ENCODE data around the gene NRAP. TPM values are rescaled to one million over a fixed set of nuclear protein-coding genes. Genes with fewer than 3 reads are reported as not detected.
"Not testable (repeated sequence)": the region's sequence is repeated elsewhere in the genome, so short reads cannot be mapped to it uniquely, and the experiment has no call there.

Gene NRAP
- total RNA-seq, 1 experiment from 2014 or later, result 0.02 TPM

GRCh38 chr10:113680190-113681111, 16.6 kb upstream of the NRAP start:
- peak; percentile 61 for DNase-seq (ENCODE audit: low spot score)

- DNase-seq (ENCODE audit: low spot score), result peak; percentile 88
Observed at GRCh38 chr10:113679463-113680189, 15.8 kb upstream of the NRAP start, which contains the start of gene CASP7. CASP7 (plus strand) TSS chr10:113679912; CDS start chr10:113697494, 17,582 bp downstream.

GRCh38 chr10:113666682-113667252, 2.9 kb upstream of the NRAP start:
- DNase-seq (ENCODE audit: low spot score), result no peak

- peak; percentile 69 for DNase-seq (ENCODE audit: low spot score)
Observed at GRCh38 chr10:113665806-113666354, 2.0 kb upstream of the NRAP start.

GRCh38 chr10:113665352-113665751, 1.5 kb upstream of the NRAP start:
- DNase-seq (ENCODE audit: low spot score), result no peak

- peak; percentile 24 for DNase-seq (ENCODE audit: low spot score)
Observed at GRCh38 chr10:113663142-113663541, 699 bp downstream of the NRAP start.

GRCh38 chr10:113661332-113661731, 2.5 kb downstream of the NRAP start:
- DNase-seq (ENCODE audit: low spot score), result no peak

GRCh38 chr10:113657544-113657943, 6.3 kb downstream of the NRAP start:
- DNase-seq (ENCODE audit: low spot score), result no peak

- DNase-seq (ENCODE audit: low spot score), result no peak
Observed at GRCh38 chr10:113656896-113657295, 6.9 kb downstream of the NRAP start.

- not testable (repeated sequence) for DNase-seq (ENCODE audit: low spot score)
Observed at GRCh38 chr10:113652456-113652855, 11.4 kb downstream of the NRAP start.

- DNase-seq (ENCODE audit: low spot score), result no peak
Observed at GRCh38 chr10:113651898-113652297, 11.9 kb downstream of the NRAP start.

GRCh38 chr10:113651021-113651420, 12.8 kb downstream of the NRAP start:
- DNase-seq (ENCODE audit: low spot score), result no peak

- no peak for DNase-seq (ENCODE audit: low spot score)
Observed at GRCh38 chr10:113650172-113650571, 13.7 kb downstream of the NRAP start.

GRCh38 chr10:113648478-113648877, 15.4 kb downstream of the NRAP start:
- no peak for DNase-seq (ENCODE audit: low spot score)

- no peak for DNase-seq (ENCODE audit: low spot score)
Observed at GRCh38 chr10:113647812-113648211, 16.0 kb downstream of the NRAP start.

GRCh38 chr10:113646336-113647201, 17.3 kb downstream of the NRAP start:
- DNase-seq (ENCODE audit: low spot score), result no peak

- DNase-seq (ENCODE audit: low spot score), result peak; percentile 79
Observed at GRCh38 chr10:113644185-113645120, 19.4 kb downstream of the NRAP start.

- DNase-seq (ENCODE audit: low spot score), result no peak
Observed at GRCh38 chr10:113643183-113643582, 20.7 kb downstream of the NRAP start.

GRCh38 chr10:113641702-113642101, 22.1 kb downstream of the NRAP start:
- DNase-seq (ENCODE audit: low spot score), result no peak

- DNase-seq (ENCODE audit: low spot score), result no peak
Observed at GRCh38 chr10:113639966-113640365, 23.9 kb downstream of the NRAP start.
